NOMO-1 (cell line): Measurements from ENCODE around the gene KIRREL3.

Source experiments
- DNase-seq, 2 experiments: peaks; one replicate each; lab custom pipeline; 2025; ENCODE audit not compliant: unreplicated experiment in 2 of 2; lab: John Stamatoyannopoulos, UW

The KIRREL3 gene

DNA sequence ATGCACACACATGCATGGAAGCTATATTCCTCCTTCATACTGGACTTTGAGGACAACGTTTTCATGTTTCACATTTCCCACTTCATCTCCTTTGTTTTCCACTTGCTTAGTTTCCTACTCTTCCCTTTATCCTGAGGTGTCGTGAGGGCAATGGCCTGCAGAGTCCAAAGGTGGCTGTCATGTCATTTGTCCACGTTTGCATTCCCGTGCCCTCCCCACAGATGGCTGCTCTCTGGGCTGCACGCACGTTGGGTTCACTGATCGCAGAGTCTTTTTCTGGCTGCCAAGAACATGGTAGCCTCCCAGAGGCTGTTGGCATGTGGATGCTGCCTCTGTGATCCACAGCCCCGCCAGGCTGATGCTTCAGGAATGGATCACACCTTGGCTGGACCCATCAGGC lies 389.1 kb downstream of the KIRREL3 start:
- no peak for DNase-seq

DNA sequence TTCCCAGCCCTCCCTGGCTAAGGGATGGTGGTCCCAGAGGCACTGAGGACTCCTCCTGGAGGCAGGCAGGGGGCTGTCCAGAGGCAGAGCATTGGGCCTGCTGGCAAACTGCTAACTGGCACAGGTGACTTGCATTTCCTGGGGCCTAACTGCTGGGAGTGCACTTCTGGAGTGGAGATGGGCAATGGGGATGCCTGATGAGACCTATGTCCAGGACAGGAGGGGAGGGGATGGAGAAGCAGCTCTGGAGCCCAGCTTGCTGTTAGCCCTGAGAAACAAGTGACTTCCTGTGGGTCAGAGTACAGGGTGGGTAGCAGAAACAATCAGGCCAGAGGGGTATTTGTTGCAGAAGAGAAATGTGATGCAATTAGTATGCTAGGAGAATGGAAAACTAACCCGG lies 391.9 kb downstream of the KIRREL3 start:
- no peak for DNase-seq

DNA sequence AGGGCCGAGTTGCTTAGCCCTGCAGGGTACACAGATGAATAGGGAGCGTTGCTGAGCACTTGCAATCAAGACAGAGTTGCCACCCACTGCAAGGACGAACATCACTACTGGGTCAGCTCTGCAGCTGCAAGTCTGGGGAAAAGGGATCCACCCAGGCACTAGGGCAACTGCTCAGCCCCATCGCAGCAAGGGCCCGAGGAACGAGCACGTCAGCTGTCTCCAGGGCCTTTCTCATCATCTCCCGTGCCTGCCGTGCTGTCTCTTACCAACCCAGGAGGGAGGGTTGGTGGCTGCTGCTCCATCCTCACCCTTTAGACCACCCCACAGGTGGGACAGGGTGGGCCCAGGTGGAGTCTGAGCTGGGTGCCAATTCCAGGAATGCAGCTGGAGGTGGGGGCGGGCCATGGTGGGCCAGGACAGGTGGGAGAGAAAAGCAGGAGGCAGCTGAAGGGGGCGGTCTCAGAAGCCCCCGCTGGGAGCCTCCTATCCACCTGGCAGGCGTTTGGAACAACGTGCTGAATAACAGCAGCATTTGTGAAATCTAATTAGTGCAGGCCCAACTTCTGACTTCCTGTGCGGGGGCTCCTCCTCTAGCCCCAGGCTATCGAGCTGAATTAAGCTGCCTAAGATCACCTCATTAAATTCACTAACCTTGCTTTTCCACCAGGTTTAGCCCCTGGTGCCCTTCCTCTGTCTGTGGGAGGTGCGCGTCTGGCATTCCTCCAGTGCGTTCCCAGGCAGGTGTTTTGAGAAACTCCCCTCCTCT lies 392.6 kb downstream of the KIRREL3 start:
- DNase-seq: no peak

DNA sequence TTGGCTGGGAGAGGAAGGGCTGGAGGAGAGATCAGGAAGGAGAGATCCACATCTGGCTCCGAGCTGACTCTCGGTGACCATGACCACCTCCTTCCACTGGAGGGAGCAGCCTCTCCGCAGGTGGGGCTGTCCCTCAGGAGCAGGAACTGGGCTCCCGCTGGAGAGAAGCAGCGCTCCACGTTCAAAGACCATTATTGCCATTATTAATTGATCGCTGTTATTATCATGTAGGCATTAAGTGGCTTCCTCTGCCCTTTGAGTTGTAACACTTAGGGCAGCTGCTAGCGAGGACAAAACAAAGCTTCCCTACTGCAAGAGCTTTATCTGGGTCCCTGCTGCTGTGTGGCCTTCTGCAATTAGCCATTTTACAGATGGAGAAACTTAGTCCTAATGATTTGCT lies 393.2 kb downstream of the KIRREL3 start:
- peak in 1 of 2 experiments; percentile 11 for DNase-seq

DNA sequence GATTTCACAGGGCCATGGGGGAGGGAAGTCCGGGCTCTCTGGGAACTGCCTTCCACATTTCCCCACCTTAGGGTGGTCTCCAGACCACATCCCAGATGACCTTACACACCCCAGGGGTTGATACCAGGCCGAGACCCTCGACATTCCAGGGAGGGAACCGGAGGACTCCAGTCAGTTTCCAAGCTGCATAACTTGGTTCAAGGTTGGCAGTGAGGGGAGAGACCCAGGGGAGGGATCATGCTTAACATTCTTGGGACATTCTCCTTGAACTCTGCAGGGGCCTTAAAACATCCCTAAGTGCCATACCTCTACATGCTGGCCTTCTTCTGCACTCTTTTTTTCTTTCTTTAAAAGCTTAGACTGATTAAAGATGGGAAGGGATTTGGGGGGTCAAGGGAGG lies 394.1 kb downstream of the KIRREL3 start:
- DNase-seq: no peak

DNA sequence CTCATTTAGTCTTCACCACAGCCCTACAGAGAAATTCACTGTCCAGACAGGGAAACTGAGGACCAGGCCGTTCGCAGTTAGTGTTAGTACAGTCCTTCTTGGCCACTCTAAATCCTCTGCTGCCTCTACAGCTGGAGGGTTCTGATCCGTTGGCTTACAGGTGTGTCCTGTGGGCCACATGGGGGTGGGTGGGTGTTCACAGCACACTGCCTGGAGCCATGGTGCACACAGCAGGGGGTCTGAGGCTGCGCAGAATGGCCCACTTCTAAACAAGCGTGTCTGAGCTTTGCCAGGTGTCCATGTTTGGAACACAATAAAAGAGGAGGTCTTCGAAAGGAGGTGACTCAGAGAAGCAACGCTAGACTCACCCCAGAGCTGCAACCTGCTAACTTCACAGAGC lies 396.1 kb downstream of the KIRREL3 start:
- no peak for DNase-seq

DNA sequence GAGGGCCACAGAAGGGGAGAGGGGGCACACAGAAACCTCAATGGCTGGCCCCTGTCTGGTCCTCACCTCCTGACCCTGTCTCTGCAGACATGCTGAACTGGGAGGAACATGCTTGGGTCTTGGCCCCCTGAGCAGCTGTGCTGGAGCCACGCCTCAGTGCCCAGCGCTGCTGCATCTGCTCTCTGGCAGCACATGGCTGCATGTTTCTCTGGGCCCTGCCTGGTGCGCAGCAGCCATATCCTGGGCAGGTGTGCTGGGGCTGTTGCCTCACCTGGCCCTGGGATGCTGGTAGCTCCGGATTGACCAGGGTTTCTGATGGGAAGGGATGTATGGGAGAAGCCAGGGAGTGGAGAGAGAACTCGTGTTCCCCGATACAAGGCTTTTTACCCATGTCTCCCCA lies 397.1 kb downstream of the KIRREL3 start:
- no peak for DNase-seq

DNA sequence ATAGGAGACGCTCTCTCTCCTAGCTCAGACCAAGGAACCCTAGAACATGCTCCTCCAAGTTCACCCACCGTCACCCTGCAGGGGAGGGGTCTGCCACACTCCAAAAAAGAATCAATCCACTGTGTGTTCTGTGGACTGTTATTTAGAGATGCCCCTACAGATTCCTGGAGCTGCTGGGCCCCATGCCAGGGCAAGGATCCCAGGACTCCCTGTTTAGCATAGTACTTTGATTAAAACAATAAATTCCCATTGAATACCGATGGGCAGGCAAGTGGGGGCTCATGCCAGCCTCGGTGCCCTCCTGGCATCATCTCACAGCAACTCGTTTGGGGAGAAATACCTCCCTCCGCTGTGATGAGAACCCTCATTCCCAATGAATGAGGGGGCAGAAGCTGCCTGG lies 397.6 kb downstream of the KIRREL3 start:
- DNase-seq: no peak

DNA sequence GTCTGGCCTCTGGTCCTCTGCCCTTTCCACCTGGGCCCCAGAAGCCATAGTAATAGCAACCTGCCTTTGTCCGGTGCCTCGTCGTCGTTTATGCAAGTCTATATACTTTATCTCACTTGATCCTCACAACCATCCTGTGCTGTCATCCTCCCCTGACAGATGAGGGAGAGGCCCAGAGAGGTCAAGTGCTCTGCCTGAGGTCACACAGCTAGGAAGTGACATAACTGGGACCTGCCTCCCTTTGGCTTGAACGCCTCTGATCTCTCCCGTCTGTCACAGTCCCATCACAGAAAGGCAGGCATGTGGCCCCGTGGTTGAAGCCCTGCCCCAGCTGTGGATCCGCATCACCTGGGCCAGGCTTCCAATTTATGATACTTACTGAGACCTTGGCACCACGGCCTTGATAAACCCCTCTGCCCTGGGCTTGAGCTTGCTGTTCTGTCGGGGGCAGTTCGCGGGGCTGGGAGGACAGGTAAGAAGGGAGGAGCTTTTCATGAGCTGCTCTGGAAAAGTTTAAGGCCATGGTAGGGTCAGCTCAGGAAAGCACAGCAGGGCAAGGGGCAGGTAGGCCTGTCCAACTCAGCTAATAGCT lies 398.1 kb downstream of the KIRREL3 start:
- DNase-seq: no peak

DNA sequence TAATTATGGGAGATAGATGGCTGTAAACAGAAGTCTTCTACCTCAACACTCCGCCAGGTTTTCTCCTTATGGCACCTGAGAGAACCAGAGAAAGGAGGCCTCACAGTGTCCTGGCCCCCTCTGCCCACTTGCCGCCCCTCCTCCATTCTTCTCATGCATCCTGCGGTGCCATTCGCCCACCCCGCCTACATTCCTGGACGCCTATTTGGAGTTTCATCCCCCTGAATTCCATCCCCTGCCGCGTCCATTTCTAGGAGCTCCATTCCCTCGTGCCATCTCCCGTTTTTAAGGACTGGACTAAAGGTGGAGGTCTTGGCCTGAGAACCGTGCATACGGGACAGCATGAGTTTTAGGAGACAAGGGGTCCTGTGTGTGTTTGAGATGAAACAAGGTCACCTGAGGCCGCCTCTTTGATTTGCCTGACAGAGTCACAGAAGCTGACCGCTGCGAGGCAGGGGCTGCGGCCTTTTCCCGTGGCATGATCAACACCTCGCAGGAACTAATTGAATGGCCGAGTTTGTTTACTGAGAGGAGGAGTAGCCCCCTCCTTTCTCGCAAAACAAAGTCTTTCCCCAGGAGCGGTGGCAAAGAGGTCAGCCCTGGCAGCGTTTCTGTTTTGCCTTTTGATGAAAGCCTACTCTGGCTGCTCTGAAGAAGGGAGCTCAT lies 398.9 kb downstream of the KIRREL3 start:
- no peak for DNase-seq

DNA sequence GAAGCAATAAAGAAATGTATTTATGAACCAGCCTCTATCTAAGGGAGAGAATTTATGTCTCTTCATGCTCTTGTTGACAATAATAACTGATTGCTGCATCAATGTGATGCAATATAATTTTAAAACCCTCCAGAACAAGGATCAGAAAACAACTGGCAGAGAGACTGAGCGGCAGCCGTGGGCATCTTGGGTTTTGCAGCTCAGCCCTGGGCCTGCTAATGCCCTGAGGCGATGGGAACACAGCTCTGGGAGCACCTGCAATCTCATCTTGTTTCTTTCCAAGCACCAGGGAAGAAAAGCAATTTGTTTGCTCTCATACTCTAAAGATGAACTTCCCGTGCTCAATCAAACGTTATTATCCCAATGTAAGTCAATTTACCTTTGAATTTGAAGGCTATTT lies 399.4 kb downstream of the KIRREL3 start:
- DNase-seq: no peak

DNA sequence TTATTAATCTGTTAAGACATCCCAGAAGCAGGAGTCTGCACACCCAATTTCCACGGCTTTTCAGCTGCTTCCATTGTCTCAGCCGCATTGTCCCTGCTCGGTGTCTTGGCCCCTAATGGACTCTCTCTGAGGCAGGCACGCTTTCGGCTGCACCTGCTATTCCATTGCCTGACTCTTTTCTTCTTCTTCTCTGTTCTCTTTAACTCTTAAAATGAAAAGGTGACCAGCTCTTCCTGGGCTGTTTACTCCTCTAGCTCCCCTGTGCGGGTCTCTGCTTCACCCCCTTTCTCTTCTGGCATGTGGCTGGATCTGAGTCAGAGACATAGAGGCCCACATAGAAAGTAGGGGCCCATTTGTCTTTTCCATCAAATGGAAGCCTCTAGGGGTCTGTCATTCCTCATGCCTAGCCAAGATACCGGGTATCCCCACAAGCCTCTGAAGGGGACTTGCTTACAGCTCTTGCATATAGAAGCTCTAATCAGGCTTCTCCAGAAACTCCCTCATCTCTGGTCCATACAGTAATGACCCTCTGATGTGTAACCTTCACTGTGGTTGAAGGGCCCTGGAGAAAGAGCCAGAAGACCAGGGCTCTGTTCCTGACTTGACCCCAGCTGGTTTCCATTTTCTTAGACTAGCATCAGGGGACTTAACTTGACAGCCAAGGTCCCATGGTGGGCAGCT lies 401.2 kb downstream of the KIRREL3 start:
- no peak for DNase-seq

DNA sequence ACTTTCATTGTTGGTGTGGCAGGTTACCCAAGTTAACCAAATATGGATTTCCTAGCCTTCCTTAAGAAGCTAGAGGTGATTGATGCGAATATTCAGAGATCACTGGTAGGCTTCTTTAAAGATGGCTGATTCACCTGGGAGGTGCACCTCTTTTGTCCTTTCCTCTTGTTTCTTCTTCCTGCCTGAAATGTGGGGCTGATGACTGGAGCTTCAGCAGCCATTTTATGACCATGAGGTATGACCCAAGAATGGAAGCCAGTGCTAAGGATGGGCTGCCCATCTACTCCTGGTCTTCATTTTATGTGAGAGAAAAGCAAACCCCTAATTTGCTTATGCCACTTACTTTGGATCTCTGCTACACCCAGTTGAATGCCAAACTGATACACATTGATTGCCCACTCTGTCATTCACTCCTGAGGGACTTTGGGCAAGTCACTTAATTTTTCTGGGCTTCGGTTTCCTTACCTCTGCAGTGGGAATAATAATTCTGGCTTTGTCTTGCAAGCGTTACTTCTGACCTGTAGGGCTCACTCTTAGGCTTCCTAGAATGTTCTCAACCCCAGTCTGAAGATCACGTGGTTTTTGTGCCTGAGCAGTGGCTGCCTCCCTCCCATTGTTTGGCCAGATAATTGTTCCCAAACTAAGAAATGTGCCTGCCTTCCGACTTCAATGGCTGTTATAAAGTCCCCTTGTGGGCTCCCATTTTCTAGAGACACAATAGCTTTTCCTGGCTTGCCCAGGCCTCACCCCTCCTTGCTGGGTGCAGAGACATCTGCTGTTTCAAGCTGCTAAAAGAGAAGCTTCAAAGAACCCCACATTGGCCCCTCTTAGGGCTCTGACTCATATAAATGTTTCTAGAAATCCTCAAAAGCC lies 402.0 kb downstream of the KIRREL3 start:
- DNase-seq: no peak

DNA sequence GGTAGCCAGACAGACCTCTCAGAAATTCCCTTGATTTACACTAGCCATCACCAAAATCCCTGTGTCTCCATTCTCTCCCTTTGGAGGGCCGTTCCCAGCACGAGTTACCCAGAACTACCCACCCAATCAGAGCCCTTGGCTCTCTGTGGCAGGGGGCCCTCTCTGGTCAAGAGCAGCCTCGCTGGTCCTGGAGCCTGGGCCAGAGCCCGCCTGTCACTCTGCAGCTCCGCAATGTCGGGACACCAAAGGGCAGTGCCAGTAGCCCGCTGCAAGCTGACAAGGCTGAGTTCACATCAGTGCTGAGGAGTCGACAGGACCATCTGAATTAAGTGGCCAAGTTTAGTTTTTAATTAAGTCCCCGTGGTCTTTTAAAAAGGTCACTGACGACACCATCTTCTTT lies 403.5 kb downstream of the KIRREL3 start:
- DNase-seq: no peak

DNA sequence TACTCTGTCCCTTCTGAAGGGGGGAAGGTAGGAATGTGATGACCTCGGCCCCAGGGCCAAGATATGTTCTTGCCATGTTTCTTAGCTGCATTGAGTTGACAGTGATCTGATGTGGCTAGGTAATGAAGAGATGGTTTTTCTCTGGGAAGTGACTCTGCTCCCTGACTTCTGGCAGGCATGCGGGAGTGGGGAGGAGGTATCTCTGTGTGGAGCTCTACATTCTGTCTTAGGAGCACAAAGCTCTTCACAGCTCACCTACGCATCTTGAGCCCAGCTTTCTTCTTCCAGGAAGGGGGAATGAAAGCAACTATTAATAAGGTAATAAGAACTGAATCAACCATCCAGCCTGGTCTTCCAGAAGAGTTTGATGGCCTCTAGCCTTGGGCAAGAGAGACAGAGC lies 404.1 kb downstream of the KIRREL3 start:
- no peak for DNase-seq

DNA sequence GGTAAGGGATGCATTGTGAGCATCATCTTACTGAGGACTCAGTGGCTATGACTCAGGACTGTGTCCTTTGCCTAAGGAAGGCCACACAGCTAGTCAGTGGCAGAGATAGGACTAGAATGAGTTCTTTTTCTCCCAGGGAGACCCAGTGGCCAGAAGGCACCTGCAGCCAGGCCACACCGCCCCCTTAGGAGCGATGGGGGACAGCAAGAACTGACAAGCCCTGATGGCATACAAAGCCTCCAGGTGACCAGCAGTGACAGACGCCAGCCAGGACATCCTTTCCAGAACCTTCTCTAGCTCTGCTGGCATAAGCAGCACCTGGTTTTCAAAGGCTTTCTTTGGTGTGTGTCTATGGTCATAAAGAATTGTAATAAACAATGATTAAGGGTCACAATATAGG lies 405.0 kb downstream of the KIRREL3 start:
- DNase-seq: no peak

DNA sequence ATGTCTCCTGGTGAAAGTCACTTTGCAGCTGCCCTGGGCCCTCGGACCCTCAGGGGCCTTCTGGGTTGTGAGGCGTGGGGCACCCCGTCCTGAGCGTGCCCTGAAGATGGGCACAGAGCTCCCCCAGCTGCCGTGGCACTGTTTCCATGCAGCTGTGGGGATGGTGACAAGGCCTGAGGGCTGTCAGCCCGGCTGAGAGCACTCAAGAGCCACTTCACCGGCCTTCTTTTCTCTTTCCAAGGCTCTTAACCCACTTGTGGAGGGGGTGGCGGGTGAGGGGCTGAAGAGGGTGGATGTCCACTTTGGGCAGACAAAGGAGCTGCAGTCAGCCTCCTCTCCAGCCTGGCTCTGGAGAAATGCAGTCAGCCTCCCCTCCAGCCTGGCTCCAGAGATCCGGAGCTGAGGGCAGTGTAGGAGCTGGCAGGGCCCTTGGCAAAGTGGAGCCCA lies 405.6 kb downstream of the KIRREL3 start:
- DNase-seq: no peak

DNA sequence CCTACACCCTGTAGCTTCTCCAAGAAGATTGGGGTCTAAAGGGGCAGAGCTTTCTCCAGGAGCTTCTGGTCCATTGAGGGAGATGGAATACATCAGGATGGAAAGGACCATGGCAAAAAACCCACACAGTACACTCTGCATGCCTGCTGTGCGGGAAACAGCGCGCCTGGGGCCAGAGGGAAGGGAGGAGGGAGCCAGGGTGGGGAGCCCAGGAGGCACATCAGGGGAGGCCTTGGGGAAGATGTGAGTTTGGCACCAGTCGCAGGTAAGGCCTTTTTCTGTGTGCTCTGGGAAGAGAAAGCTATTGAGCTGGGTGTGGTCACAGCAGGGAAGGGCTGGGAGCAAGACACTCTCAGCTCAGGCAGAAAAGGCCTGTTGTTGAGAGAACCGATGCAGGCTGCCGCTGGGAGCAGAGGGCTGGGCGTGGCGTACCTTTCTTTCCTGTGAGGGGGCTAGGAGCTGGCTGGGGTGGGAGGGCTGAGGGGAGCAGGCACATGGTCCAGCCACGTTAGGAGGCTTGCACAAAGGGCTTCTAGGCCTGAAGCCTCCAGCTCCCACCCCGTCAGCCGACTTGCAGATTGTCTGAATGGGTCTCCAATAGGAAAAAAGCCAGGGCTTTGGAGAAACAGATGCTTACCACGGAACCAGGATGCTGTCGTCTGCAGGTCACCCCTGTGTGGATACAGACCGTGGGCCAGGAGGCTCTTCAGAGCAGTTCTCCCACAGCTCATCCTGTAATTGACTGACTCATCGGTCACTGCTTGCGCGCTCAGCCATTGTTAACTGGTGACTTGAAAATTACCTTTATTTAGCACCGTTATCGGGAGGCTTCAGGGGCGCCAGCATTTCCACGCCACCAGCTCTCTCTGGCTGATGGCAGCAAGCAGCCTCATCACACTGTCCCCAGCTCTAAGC lies 407.8 kb downstream of the KIRREL3 start:
- DNase-seq: no peak

DNA sequence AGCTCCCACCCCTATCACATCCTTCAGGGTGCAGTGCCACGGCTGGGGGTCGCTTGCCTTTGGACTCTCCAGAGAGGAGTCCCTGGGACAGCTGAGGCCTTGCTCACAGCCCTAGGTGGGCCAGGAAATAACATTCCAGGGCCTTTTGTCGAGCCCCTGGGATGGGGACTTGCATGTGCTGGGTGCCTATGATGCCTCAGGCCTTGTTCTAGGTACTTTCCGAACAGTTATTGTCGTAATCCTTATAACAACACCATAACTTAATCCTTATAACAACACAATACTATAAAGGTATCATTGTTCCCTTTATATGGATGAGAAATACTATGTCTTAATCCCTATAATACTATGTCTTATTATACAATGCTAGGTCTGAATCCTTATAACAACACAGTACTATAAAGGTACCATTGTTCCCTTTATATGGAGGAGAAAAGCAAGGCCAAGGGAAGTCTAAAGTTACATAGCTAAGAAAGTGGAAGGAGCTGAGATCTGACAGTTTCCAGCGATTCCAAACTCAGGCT lies 408.5 kb downstream of the KIRREL3 start:
- DNase-seq: no peak

DNA sequence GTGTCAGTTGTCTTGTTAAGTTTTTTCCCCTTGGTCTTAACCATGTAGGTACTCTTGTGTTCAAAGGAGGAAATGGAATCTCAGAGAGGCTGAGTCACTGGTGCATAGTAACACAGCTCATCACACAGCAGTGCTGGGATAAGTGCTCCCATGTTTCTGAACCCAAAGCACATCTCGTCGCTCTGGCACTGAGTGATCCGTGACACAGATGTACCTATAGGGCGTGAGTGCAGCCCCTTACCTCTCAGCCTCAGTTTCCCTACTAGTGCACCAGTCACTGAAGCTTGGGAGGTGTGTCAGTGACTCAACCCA lies 411.1 kb downstream of the KIRREL3 start:
- no peak for DNase-seq
